DMS114 treated with DMSO at 0.1 percent for 48 hours (cell line): ENCODE data around the gene LNX1.

Source experiments
- DNase-seq: peaks from one replicate; lab custom pipeline; 2025; ENCODE audit not compliant: unreplicated experiment; lab: John Stamatoyannopoulos, UW

Gene LNX1

DNA sequence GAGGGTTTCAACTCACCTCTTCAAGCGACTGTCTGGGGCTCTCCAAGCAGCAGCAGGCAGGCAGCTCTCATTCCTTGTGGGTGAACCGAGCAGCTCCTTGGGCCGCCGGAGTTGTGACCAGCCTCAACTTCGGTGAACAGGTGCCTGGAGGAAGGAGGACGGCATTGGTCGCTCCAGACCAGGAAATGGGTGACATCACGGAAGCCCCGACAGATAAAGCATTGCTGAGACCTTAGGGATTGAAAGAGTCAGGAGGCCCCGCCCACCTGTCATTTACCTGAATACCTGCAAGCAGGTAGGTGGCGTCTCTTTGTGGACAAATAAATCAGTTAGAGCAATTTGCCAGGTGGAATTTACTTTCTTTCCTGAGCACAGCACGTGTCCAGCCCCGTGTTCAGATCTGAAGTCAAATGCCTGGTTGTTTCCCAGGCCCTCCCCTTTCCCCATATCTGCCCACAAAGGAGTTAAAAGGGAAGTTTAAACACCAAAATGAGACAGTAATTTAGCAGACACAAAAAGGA is at the start of gene LNX1:
Gene LNX1, minus strand, starts transcription at position 115 of the 521 bp plus-strand sequence. CDS start 17,484 bp downstream, outside the sequence.
- no peak for DNase-seq

DNA sequence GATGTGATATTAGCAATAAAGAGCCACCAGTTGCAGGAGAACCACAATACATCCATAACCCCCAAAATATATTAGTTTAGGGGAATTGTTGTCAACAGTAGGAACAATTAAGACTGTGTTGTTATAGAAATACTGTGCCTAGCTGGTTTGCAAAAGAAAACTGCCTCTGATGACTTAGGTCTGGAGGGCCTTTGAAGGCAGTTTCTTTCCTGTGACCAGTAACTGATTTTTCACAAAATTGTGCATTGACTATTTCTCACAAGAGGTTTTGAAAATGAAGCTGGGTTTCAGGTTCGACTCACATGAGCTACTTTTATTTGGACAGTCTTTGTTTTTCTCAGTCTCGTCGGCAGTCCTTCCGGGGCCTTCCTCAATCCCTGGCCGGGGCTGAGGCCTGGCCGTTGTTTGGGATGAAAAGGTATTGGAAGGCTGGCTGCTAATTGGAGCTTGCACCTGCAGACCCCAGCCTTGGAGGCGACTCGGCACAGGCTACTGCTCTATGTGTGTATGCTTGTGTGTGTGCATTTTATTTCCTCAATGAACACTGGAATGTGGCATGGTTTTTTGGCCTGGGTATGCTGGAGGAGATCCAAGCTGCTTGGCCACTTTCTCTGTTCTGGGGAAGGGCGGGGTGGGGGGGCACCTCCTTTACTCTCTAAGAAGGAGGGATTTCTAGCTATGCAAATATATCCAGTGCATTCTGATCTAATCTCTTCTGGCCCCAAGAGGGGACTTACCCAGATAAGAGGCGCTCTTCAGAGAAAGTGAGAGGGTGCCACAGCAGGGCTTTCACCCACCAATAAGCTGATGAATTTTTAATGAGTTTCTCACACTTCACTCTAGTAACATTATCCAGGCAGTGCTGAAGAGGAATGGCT is 49.5 kb upstream of the LNX1 start:
- no peak for DNase-seq

- DNase-seq = no peak
These were observed 47.6 kb upstream of the LNX1 start for GRCh38 chr4:53638919-53639318.

GRCh38 chr4:53637348-53637747 is 46.1 kb upstream of the LNX1 start:
- no peak for DNase-seq

GRCh38 chr4:53635697-53636483 is 44.6 kb upstream of the LNX1 start:
- no peak for DNase-seq

DNA sequence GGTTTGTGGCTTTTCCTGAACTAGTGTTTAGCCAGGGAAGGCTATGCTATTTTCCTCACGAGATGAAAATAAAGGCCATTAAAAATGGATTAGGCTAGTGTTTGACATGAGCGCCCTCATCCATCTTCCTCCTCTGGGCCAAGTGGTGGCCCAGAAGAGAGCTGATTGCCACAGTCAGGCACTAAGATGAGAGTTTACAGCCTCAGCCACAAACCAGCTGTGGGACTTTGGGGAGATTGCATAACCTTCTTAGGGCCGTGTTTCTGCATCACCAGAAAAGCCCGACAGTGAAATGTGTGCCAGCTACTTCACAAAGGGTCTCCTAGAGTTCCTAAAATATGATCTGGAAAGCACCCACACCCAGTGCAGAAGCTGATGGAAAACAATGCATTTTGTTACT is 42.3 kb upstream of the LNX1 start:
- DNase-seq = no peak

GRCh38 chr4:53629296-53629695 is 38.0 kb upstream of the LNX1 start:
- DNase-seq = no peak

GRCh38 chr4:53626491-53626890 is 35.2 kb upstream of the LNX1 start:
- DNase-seq = no peak

- no peak for DNase-seq
These were observed 34.6 kb upstream of the LNX1 start for GRCh38 chr4:53625888-53626287.

- no peak for DNase-seq
These were observed 31.5 kb upstream of the LNX1 start for GRCh38 chr4:53622739-53623151.

DNA sequence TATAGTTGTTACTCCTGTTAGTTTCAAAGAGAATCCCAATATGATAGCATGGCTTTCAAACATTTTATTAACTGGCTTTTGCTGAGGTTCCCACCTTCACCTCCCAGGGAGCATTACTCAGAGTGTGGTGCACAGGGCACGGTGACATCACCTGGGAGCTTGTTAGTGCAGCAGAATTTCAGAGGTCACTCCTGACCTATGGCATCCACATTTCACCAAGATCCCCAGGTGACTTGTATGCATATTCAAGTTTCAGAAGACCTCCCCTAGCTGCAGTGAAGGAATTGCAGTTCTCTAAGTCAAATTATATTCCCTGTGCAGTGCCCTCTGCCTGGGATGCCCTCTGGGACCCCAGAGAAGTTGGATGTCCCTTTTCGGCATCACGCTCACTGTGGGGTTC is 29.7 kb upstream of the LNX1 start:
- DNase-seq = no peak

GRCh38 chr4:53619431-53619830 is 28.1 kb upstream of the LNX1 start:
- no peak for DNase-seq

DNA sequence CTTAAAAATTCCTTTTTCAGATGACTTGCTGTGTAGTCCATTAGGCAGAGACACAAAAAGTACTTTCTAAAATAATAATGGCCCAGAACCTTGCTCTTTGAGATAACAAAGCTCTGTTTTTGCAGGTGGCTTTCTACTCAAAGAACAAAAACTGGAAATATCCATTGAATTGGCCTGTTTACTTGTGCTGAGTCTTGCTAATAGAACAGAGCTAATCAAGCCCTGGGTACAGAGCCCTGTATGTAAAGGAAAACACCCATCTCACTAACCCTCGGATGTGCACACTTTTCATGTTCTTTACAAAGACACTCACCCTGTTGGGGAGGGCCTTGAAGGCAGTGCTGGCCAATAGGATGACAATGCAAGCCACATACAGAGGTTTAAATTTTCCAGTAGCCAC is 27.0 kb upstream of the LNX1 start:
- no peak for DNase-seq

- no peak for DNase-seq
These were observed 25.9 kb upstream of the LNX1 start for GRCh38 chr4:53617101-53617680.

- DNase-seq = no peak
These were observed 24.9 kb upstream of the LNX1 start for GRCh38 chr4:53616219-53616618.

DNA sequence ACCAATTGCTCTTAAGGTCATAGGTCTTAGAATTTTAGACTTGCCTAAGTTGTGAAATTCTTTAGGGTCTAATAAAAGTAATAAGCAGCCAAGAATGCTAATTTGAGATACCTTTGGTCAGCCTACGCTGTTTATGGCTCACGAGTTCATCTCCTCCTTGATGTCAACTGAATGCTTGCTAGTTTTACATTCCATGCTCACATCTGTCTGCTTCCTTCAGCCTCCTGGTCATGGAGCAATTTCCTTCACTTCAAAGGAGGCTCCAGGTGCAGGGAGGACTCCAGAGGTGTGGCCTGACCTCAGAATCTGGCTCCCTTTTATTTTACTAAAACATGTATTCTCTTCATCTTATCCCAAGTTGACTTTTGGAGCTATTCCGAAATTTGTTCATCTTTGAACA is 23.3 kb upstream of the LNX1 start:
- DNase-seq = no peak

DNA sequence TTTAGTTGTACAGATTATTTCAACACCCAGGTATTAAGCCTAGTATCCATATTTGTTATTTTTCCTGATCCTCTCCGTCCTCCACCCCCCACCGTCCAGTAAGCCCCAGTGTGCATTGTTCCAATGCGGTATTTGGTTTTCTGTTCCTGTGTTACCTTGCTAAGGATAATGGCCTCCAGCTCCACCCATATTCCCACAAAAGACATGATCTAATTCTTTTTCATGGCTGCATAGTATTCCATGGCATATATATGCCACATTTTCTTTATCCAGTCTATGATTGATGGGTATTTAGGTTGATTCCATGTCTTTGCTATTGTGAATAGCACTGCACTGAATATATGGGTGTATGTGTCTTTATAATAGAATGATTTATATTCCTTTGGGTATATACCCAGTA is 22.1 kb upstream of the LNX1 start:
- no peak for DNase-seq

DNA sequence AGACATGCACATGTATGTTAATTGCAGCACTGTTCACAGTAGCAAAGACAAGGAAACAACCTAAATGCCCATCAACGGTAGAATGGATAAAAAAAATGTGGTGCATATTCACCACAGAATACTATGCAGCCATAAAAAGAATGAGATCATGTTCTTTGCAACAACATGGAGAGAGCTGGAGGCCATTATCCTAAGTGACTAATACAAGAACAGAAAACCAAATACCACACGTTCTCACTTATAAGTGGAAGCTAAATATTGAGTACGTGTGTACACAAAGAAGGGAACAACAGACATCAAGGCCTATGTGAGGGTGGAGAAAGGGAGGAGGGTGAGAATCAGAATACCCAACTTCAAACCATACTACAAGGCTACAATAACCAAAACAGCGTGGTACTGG is 17.4 kb upstream of the LNX1 start:
- no peak for DNase-seq

DNA sequence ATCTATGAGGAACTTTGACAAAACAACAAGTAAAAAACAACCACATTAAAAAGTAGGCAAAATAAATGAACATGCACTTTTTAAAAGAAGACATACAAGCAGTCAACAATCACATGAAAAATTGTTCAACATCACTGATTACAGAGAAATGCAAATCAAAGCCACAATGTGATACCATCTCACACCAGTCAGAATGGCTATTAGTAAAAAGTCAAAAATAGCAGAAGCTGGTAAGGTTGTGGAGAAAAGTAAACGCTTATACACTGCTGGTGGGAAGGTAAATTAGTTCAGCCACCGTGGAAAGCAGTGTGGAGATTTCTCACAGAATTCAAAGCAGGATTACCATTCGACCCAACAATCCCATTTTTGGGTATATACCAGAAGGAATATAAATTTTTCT is 17.0 kb upstream of the LNX1 start:
- no peak for DNase-seq

- no peak for DNase-seq
These were observed 14.5 kb upstream of the LNX1 start for GRCh38 chr4:53605783-53606182.

DNA sequence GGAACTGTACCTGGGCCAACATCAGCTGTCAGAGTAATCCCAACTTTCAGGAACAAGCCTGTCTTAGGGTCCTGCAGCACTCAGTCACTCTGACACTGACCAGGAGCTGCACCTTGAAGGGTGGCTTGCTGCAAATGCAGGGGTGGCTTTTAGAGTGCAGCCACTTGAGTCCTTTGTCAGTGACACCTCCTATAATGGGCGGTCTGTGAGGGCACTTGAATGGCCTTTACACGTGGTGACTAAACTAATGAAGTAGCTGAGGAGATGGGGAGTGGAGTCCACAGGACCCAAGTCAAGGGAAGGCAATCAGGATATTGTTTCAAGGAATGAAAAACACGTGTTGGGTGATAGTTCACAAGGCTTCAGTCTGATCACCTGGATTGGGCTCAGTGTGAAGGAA is 11.1 kb upstream of the LNX1 start:
- DNase-seq = no peak
